Uterus (tissue), 4 donors: ENCODE results near the gene MOCOS. TPM values are rescaled to one million over a fixed set of nuclear protein-coding genes. Genes with fewer than 3 reads are reported as not detected.

Experiments
- DNase-seq, 2 donors: peaks; one replicate each; pipeline ENCODE4 v3.0.0-alpha.2; 2019 to 2020
- H3K27ac ChIP-seq, 2 donors: fragments of 200-600 bp; sonication (generic); 1 replicate in 1 of 2; 2 replicates in 1 of 2; pipeline ENCODE4 v1.5.1; 2016 to 2018
- H3K27me3 ChIP-seq, 2 donors: fragments of 200-600 bp; sonication (generic); one replicate each; pipeline ENCODE4 v1.5.1; 2018 to 2019; ENCODE audit warnings: control low read depth in 1 of 2
- H3K36me3 ChIP-seq, 2 donors: fragments of 200-600 bp; sonication (generic); one replicate each; pipeline ENCODE4 v1.5.1; 2019; ENCODE audit warnings: control low read depth in 1 of 2
- H3K4me1 ChIP-seq, 2 donors: fragments of 200-600 bp; sonication (generic); one replicate each; pipeline ENCODE4 v1.5.1; 2018 to 2019; ENCODE audit warnings: control low read depth in 1 of 2
- H3K4me3 ChIP-seq, 2 donors: fragments of 200-600 bp; sonication (generic); 1 replicate in 1 of 2; 2 replicates in 1 of 2; pipeline ENCODE4 v1.5.1; 2018 to 2019; ENCODE audit warnings: mild to moderate bottlenecking in 1 of 2
- H3K9me3 ChIP-seq, 2 donors: fragments of 200-600 bp; sonication (generic); one replicate each; pipeline ENCODE4 v1.5.1; 2019; ENCODE audit warnings: control low read depth in 1 of 2
- POLR2A ChIP-seq, 2 donors: fragments of 450-650 bp; IDR thresholded peaks; one replicate each; pipeline ENCODE4 v1.6.1; 2016; ENCODE audit warnings: antibody characterized with exemption in 2 of 2, mild to moderate bottlenecking in 1 of 2, moderate library complexity in 1 of 2
- intact Hi-C: fragments of 100-400 bp; cut with DNase I; formaldehyde crosslinking; loops from one replicate; pipeline ENCODE4 v1.15.1; 2023; ENCODE audit warnings: low total_unique reads
- total RNA-seq, 4 donors: library from RNA; depleted of rRNA in 3 of 4; stranded (reverse); fragments of >200 nt in 3 of 4; gene quantifications; one replicate each; pipeline versions ENCODE4 v1.1.0 to v1.2.4, GENCODE V29; 2014 to 2023
- TF ChIP-seq, protein P1 (sequence below), 4 experiments: fragments of 200-600 bp in 2 of 4; fragments of 450-650 bp in 2 of 4; sonication (generic) in 2 of 4; IDR thresholded peaks; one replicate each; pipeline ENCODE4 v1.5.1; 2016 to 2019; ENCODE audit warnings: antibody characterized with exemption in 4 of 4, mild to moderate bottlenecking in 2 of 4, moderate library complexity in 1 of 4
- donor health status: DM: yes; HTN: yes; CAD: no.

MOCOS gene
- total RNA-seq, 4 donors from 2014 or later = under 0.01 to 1.7 (median 1.4) TPM; not detected in 1

DNA sequence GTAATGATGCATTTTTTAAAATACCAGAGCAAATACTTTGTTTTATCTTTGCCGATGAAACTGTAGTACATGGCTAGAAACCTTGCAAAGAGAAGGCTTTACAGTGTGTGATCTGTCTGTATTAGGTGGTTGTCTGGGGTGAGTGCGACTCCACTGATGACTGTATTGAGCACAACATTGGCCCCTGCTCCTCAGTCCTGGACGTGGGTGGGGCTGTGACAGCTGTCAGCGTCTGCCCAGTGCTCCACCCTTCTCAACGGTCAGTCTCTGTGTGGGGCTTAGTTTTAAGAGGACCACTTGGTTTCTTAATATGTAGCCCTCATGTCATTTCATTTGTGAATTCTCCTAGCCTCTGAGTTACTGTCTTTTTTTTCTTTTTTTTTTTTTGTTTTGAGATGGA, 17.4 kb upstream of the MOCOS start:
- DNase-seq = no peak

DNA sequence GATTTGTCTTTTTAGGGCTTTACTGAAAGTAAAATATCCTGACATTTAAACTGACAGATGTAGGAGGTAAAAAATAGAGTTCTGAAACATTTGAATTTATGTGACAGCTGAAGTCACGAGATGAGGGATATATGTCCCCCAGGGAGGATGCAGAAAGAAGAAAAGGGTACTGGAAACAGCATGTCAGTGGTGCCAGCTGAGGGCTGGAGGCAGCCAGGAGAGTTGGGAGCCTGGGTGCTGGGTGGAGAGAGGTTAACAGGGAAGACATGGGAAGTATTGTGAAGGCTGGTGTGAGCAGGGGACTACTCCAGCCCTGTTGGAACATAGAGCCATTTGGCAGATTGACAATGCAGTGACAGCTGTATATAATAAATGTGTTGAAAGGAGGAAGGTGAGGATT, 11.8 kb upstream of the MOCOS start:
- TF ChIP-seq, protein P1, sequence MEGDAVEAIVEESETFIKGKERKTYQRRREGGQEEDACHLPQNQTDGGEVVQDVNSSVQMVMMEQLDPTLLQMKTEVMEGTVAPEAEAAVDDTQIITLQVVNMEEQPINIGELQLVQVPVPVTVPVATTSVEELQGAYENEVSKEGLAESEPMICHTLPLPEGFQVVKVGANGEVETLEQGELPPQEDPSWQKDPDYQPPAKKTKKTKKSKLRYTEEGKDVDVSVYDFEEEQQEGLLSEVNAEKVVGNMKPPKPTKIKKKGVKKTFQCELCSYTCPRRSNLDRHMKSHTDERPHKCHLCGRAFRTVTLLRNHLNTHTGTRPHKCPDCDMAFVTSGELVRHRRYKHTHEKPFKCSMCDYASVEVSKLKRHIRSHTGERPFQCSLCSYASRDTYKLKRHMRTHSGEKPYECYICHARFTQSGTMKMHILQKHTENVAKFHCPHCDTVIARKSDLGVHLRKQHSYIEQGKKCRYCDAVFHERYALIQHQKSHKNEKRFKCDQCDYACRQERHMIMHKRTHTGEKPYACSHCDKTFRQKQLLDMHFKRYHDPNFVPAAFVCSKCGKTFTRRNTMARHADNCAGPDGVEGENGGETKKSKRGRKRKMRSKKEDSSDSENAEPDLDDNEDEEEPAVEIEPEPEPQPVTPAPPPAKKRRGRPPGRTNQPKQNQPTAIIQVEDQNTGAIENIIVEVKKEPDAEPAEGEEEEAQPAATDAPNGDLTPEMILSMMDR (IDR thresholded peaks at IDR 0.05) = no peak
- no peak for TF ChIP-seq POLR2A (IDR thresholded peaks at IDR 0.05)
- Histone ChIP-seq H3K27ac (no peak overlapping the region), H3K36me3 (peaks cover 0 to under 1% of the 10 kb centered on the region in 2 donors), H3K9me3 (no peaks in the 10 kb centered on the region), H3K27me3 (no peaks in the 10 kb centered on the region), H3K4me1 (no peaks in the 10 kb centered on the region), H3K4me3 (no peak overlapping the region)
- no peak for DNase-seq
- intact Hi-C loops = no loop called here

More for the DNA sequence above, 17.4 kb upstream of the MOCOS start:
- H3K27me3 ChIP-seq = no peaks in the 10 kb centered on the region
- H3K9me3 ChIP-seq = no peaks in the 10 kb centered on the region
- no peak overlapping the region for H3K27ac ChIP-seq
- H3K4me3 ChIP-seq = no peak overlapping the region
- intact Hi-C loops = no loop called here
- no peak for TF ChIP-seq POLR2A (IDR thresholded peaks at IDR 0.05)
- TF ChIP-seq, protein P1 (IDR thresholded peaks at IDR 0.05) = no peak
- H3K4me1 ChIP-seq = no peaks in the 10 kb centered on the region
- H3K36me3 ChIP-seq = no peaks in the 10 kb centered on the region

DNA sequence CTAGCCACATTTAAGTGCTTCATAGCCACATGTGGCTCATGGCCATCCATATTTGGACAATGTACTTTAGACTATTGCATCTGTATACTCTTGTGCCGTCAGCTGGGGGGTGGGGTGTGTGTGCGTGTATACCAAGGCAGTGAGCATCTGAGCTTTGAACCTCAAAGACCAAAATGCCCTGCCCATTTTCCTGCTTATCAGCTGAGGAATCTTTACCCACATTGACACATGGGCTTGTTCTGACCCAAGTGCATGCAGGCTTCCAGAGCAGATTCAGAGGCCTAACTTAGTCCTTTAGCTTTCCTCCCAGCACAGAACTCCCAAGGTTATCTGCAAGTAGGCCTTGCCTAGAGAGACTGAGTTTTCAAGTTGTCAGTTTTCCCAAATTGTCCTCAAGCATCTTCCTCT, 11.1 kb upstream of the MOCOS start:
- no peak for DNase-seq
- intact Hi-C loops = no loop called here
- H3K36me3 ChIP-seq = peaks cover 0 to 2% of the 10 kb centered on the region in 2 donors
- no peak for TF ChIP-seq POLR2A (IDR thresholded peaks at IDR 0.05)
- TF ChIP-seq, protein P1 (IDR thresholded peaks at IDR 0.05) = no peak
- no peaks in the 10 kb centered on the region for H3K9me3 ChIP-seq
- H3K27me3 ChIP-seq = no peaks in the 10 kb centered on the region
- no peak overlapping the region for H3K4me3 ChIP-seq
- no peaks in the 10 kb centered on the region for H3K4me1 ChIP-seq
- no peak overlapping the region for H3K27ac ChIP-seq

DNA sequence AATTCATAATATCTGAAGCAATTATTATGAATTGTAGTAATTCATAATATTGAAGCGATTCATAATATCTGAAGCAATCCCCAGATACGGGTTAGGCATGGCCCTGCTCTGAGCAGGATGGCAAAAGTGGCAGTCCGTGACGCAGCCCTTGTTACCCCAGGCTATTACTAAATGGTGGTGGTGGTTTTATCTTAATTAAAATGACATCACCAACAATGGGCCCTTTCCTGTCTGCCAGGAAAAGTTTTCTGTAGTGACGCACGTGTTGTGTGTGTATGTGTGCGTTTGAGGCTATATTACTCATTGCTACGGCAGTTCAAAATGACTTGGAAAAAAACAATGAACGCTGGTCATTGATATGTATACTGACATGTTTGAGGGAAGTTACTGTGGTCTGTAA, 10.6 kb upstream of the MOCOS start:
- H3K9me3 ChIP-seq = no peaks in the 10 kb centered on the region
- no peak overlapping the region for H3K4me3 ChIP-seq
- intact Hi-C loops = no loop called here
- no peaks in the 10 kb centered on the region for H3K4me1 ChIP-seq
- H3K27ac ChIP-seq = no peak overlapping the region
- TF ChIP-seq, protein P1 (IDR thresholded peaks at IDR 0.05) = no peak
- TF ChIP-seq POLR2A (IDR thresholded peaks at IDR 0.05) = no peak
- no peaks in the 10 kb centered on the region for H3K27me3 ChIP-seq
- H3K36me3 ChIP-seq = peaks cover 0 to 2% of the 10 kb centered on the region in 2 donors
- DNase-seq = no peak

DNA sequence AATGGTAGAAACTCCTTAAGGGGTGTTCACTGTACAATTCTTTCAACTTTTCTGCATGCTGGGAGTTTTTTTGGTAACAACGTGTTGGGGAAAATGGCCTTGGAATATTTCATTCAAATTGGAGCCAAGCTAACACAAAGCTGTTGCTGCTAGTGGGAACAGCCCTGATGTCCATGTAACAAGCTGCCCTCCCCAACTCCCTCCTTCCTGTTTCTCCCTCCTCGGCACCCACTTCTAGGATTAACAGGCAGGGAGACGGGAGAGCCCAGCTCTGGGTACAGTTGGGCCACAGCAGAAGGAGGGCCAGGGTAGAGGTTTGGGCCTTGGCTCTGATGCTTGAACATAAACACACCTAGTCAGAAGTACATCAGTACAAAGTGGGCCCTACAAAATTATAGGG, 9.4 kb upstream of the MOCOS start:
- Histone ChIP-seq H3K9me3 (no peaks in the 10 kb centered on the region), H3K27me3 (no peaks in the 10 kb centered on the region), H3K27ac (no peak overlapping the region), H3K4me1 (no peaks in the 10 kb centered on the region), H3K4me3 (no peak overlapping the region), H3K36me3 (peaks cover 0 to 2% of the 10 kb centered on the region in 2 donors)
- TF ChIP-seq POLR2A (IDR thresholded peaks at IDR 0.05) = no peak
- TF ChIP-seq, protein P1 (IDR thresholded peaks at IDR 0.05) = no peak
- DNase-seq = no peak
- intact Hi-C loops = no loop called here
